Adrenal gland (tissue), 12 donors: ENCODE results near the gene FGF14. TPM values are rescaled to one million over a fixed set of nuclear protein-coding genes. Genes with fewer than 3 reads are reported as not detected.

Source experiments
- DNase-seq, 7 donors: peaks; one replicate each; pipeline ENCODE4 v3.0.0-alpha.2; 2019 to 2020
- H3K27ac ChIP-seq, 5 donors: fragments of 200-600 bp; sonication (generic) in 4 of 5; 1 replicate in 3 of 5; 2 replicates in 2 of 5; pipeline versions ENCODE4 v1.5.1 to v1.8.0; 2016 to 2020; ENCODE audit warnings: mild to moderate bottlenecking in 1 of 5
- H3K27me3 ChIP-seq: fragments of 200-600 bp; 2 replicates; pipeline ENCODE4 v1.8.0; 2021
- H3K36me3 ChIP-seq, 2 donors: fragments of 200-600 bp; replicated peaks in 1 of 2; 1 replicate in 1 of 2; 2 replicates in 1 of 2; pipeline versions ENCODE4 v1.5.1 to v1.8.0; 2018 to 2022
- H3K4me1 ChIP-seq, 2 donors: fragments of 200-600 bp; replicated peaks in 1 of 2; 1 replicate in 1 of 2; 2 replicates in 1 of 2; pipeline versions ENCODE4 v1.5.1 to v1.8.0; 2018 to 2021
- H3K4me3 ChIP-seq, 4 donors: fragments of 200-600 bp; sonication (generic) in 3 of 4; one replicate each; pipeline ENCODE4 v1.5.1; 2016 to 2018
- H3K9me3 ChIP-seq, 3 donors: fragments of 200-600 bp; sonication (generic) in 1 of 3; replicated peaks in 1 of 3; 1 replicate in 2 of 3; 2 replicates in 1 of 3; pipeline versions ENCODE4 v1.5.1 to v1.8.0; 2016 to 2021
- POLR2A ChIP-seq, 2 donors: fragments of 450-650 bp; IDR thresholded peaks; one replicate each; pipeline ENCODE4 v1.6.1; 2017; ENCODE audit warnings: antibody characterized with exemption in 2 of 2, mild to moderate bottlenecking in 2 of 2, moderate library complexity in 1 of 2
- WGBS, 4 donors: extraction: QIAGEN DNeasy Blood & Tissue Kit in 2 of 4; methylation state at CpG; one replicate each; pipeline versions ENCODE4 v1.1.5 to v1.1.7; 2013 to 2017; 5-methylcytosine and 5-hydroxymethylcytosine counted together
- intact Hi-C, 2 donors: fragments of 100-400 bp; cut with DNase I; formaldehyde crosslinking; loops; one replicate each; pipeline versions ENCODE4 v1.14.1 to v1.15.0; 2022 to 2023
- polyA plus RNA-seq, 3 donors: library from polyadenylated mRNA; stranded (reverse); fragments of 200-250 nt in 2 of 3; fragments of 350-450 nt in 1 of 3; fragmentation: Illumina TruSeq in 1 of 3; extraction: RNeasy Lipid Tissue Mini Kit (QIAGEN cat#74804) in 1 of 3; gene quantifications; one replicate each; pipeline ENCODE4 v1.2.3, GENCODE V29; 2013 to 2014
- total RNA-seq, 9 donors: library from RNA; depleted of rRNA in 4 of 9; stranded (reverse); fragments of >200 nt in 4 of 9; fragments of 120-200 nt in 1 of 9; fragmentation: NEBNext Ultra II Directional in 1 of 9; extraction: Animal tissue kit (Norgen Biotek cat#: 25700) in 1 of 9; gene quantifications; one replicate each; pipeline versions ENCODE4 v1.1.0 to v1.2.4, GENCODE V29; 2013 to 2023
- TF ChIP-seq, protein P1 (sequence below), 6 experiments: fragments of 450-650 bp in 4 of 6; fragments of 200-600 bp in 2 of 6; sonication (generic) in 1 of 6; IDR thresholded peaks; 1 replicate in 5 of 6; 2 replicates in 1 of 6; pipeline versions ENCODE4 v1.5.1 to v1.8.0; 2016 to 2021; ENCODE audit warnings: antibody characterized with exemption in 6 of 6, mild to moderate bottlenecking in 2 of 6, moderate library complexity in 1 of 6
- donor health status: healthy with polysubstance abuse.
- donor health status: Bipolar disorder and iron deficiency.
- donor health status: DM: yes; HTN: yes; CAD: no.
- donor health status: DM: no; HTN: no; CAD: no.
- donor health status: DM: no; HTN: no; CAD: no.
- donor health status: DM: yes; HTN: yes; CAD: no.

Gene FGF14
- total and polyA plus RNA-seq, 12 donors: 0.32 to 9.3 (median 2.8) TPM; not detected in 2

DNA sequence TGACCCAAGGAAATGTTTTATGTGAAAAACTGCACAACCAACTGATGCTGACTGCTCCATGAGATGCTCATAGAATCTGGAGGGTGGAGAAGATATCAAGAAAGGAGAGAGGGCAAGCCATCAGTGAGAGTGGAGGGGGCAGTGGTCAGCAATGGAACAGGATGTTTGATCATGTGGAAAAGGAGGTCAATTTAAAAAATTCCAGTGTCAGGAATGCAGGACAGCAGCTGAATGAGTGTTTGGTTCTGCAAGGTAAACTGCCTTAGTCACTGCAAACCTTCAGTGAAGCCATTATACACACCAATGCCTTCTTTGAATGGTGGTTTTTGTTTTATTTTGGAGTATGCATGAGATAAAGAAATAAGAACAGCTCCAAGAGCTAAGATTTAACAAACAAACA, 121.5 kb downstream of the FGF14 start:
- H3K36me3 ChIP-seq: no peaks in the 10 kb centered on the region
- no peaks in the 10 kb centered on the region for H3K27me3 ChIP-seq
- no peaks in the 10 kb centered on the region for H3K9me3 ChIP-seq
- TF ChIP-seq POLR2A (IDR thresholded peaks at IDR 0.05): no peak
- TF ChIP-seq, protein P1, sequence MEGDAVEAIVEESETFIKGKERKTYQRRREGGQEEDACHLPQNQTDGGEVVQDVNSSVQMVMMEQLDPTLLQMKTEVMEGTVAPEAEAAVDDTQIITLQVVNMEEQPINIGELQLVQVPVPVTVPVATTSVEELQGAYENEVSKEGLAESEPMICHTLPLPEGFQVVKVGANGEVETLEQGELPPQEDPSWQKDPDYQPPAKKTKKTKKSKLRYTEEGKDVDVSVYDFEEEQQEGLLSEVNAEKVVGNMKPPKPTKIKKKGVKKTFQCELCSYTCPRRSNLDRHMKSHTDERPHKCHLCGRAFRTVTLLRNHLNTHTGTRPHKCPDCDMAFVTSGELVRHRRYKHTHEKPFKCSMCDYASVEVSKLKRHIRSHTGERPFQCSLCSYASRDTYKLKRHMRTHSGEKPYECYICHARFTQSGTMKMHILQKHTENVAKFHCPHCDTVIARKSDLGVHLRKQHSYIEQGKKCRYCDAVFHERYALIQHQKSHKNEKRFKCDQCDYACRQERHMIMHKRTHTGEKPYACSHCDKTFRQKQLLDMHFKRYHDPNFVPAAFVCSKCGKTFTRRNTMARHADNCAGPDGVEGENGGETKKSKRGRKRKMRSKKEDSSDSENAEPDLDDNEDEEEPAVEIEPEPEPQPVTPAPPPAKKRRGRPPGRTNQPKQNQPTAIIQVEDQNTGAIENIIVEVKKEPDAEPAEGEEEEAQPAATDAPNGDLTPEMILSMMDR (IDR thresholded peaks at IDR 0.05): no peak
- intact Hi-C loops: no loop called here
- H3K4me3 ChIP-seq: no peak overlapping the region
- no peak overlapping the region for H3K27ac ChIP-seq
- DNase-seq: no peak
- H3K4me1 ChIP-seq: no peaks in the 10 kb centered on the region

DNA sequence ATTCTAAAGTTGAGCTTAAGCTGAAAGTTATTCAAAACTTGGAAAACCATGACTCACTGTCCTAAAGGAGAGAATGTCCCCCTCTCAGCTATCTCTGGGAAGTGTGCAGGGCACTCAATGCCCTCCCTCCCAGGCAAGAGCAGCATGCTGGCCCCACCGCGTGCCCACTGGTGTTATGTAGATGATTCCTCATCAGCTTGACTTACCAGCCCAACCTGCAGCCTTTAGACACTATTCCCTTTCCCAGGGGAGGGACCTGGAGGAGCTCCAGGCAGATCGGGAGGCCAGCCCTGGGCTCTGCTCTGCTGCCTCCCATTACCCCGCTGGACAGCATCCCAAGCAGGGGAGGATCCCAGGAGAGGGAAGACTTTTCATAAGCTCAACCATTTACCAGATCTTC, 124.6 kb downstream of the FGF14 start:
- no peaks in the 10 kb centered on the region for H3K9me3 ChIP-seq
- intact Hi-C loops: no loop called here
- TF ChIP-seq POLR2A (IDR thresholded peaks at IDR 0.05): no peak
- TF ChIP-seq, protein P1 (IDR thresholded peaks at IDR 0.05): no peak
- WGBS, 4 donors: 73 to 94% (median 75%) methylated on average over 3 to 4 of the region's 4 CpGs
- H3K27ac ChIP-seq: no peak overlapping the region
- H3K36me3 ChIP-seq: no peaks in the 10 kb centered on the region
- H3K27me3 ChIP-seq: no peaks in the 10 kb centered on the region
- H3K4me3 ChIP-seq: no peak overlapping the region
- H3K4me1 ChIP-seq: no peaks in the 10 kb centered on the region
- no peak for DNase-seq

DNA sequence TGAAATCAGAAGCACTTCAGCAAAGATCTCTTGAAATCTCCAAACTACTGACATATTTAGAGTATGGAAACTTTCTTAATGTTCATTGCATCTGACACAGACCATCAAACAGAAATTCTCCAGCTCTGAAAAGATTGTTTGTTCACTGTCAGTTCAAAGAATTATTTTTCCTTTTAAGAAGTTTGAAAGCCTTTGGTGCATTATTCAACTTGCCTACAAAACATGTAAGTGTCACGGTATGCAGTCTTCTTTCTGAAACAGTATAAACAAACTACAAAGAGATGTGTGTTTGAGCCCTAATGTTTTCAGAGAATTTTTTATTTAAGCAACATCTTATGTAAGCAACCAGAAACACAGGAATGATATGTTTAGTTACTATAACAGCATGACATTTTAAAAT, 125.4 kb downstream of the FGF14 start:
- intact Hi-C loops: no loop called here
- no peak for DNase-seq
- WGBS, 4 donors: 49 to 62% (median 57%) methylated on average over 1 of the region's 1 CpG
- Histone ChIP-seq H3K27ac (no peak overlapping the region), H3K4me1 (no peaks in the 10 kb centered on the region), H3K27me3 (no peaks in the 10 kb centered on the region), H3K36me3 (no peaks in the 10 kb centered on the region), H3K4me3 (no peak overlapping the region), H3K9me3 (no peaks in the 10 kb centered on the region)
- TF ChIP-seq POLR2A (IDR thresholded peaks at IDR 0.05): no peak
- TF ChIP-seq, protein P1 (IDR thresholded peaks at IDR 0.05): no peak

DNA sequence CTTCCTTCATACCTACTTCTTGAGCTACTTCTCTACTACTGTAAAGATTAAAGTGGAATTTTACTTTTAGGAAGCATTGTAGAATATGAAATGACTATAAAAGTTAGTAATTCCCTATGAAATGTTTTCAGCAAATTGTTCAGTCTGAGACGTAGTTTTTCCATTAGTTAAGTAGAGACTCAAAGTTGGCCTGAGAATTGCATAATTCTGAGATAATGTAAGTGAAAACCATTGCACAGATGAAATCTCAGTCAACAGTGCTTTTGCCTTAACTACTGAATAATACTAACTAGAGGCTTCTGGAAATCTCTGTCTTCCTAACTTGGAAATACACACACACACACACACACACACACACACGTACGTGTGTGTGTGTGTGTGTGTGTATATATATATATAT, 125.9 kb downstream of the FGF14 start:
- Histone ChIP-seq H3K36me3 (no peaks in the 10 kb centered on the region), H3K27ac (no peak overlapping the region), H3K9me3 (no peaks in the 10 kb centered on the region), H3K4me3 (no peak overlapping the region), H3K27me3 (no peaks in the 10 kb centered on the region), H3K4me1 (no peaks in the 10 kb centered on the region)
- no peak for DNase-seq
- intact Hi-C loops: no loop called here
- 40 to 52% (median 45%) methylated on average over 3 of the region's 3 CpGs for WGBS, 4 donors
- TF ChIP-seq, protein P1 (IDR thresholded peaks at IDR 0.05): no peak
- no peak for TF ChIP-seq POLR2A (IDR thresholded peaks at IDR 0.05)
